ENCODE data around the gene SRCIN1.

- TF ChIP-seq EZH2 (IDR thresholded peaks at IDR 0.05; ENCODE audit: low read length, unreplicated experiment): no peak
- TF ChIP-seq CTCF (conservative IDR thresholded peaks at IDR 0.05; ENCODE audit: low read depth, low read length): no peak
- no peak for TF ChIP-seq EZH2phosphoT487 (IDR thresholded peaks at IDR 0.05; ENCODE audit: borderline replicate concordance, low read length)
These were observed 32.9 kb downstream of the SRCIN1 start for GRCh38 chr17:38572669-38573365.

Data from PC-3 (cell line).